PC-3 (cell line): ENCODE results near the gene NUDT19. TPM values are rescaled to one million over a fixed set of nuclear protein-coding genes. Genes with fewer than 3 reads are reported as not detected.

Experiments used
- ATAC-seq: fragments of 200-7000 bp; cut with Tn5 transposase; 2 replicates; pipeline ENCODE4 v1.9.1; 2020; ENCODE audit warnings: mild to moderate bottlenecking, moderate library complexity
- BruUV-seq: library from RNA; stranded (reverse); fragments of 400-500 nt; replicated peaks from 2 replicates; lab custom pipeline; 2021; lab: Mats Ljungman, UMichigan
- CTCF ChIA-PET: fragments of 300-600 bp; sonication (Branson Sonifier 250); formaldehyde crosslinking; loops from one replicate; lab custom pipeline; 2022; ENCODE audit warnings: antibody characterized with exemption; lab: Charles Lee
- POLR2A ChIA-PET: fragments of 300-600 bp; sonication (Branson Sonifier 250); formaldehyde crosslinking; loops from one replicate; lab custom pipeline; 2022; ENCODE audit warnings: antibody characterized with exemption; ENCODE audit not compliant: unreplicated experiment; lab: Charles Lee
- DNase-seq: peaks from one replicate; pipeline ENCODE4 v3.0.0-alpha.2; 2015
- H2AFZ ChIP-seq: fragments of 300-600 bp; sonication (generic); 2 replicates; pipeline ENCODE4 v1.6.0; 2016; ENCODE audit warnings: antibody characterized with exemption, low read length
- H3F3A ChIP-seq: fragments of 300-600 bp; sonication (generic); one replicate; pipeline ENCODE4 v1.6.0; 2017; ENCODE audit warnings: antibody characterized with exemption, low read length, control low read depth, mild to moderate bottlenecking; ENCODE audit not compliant: unreplicated experiment
- H3K27ac ChIP-seq: fragments of 300-600 bp; sonication (generic); 2 replicates; pipeline ENCODE4 v1.5.1; 2016; ENCODE audit warnings: mild to moderate bottlenecking, low read length
- H3K27me3 ChIP-seq: fragments of 300-600 bp; sonication (generic); 2 replicates; pipeline ENCODE4 v1.6.1; 2016; ENCODE audit warnings: low read length, mixed read lengths
- H3K36me3 ChIP-seq: fragments of 300-600 bp; sonication (generic); 2 replicates; pipeline ENCODE4 v1.6.1; 2016; ENCODE audit warnings: low read depth, mixed run types, low read length, mixed read lengths
- H3K4me1 ChIP-seq: fragments of 300-600 bp; sonication (generic); 2 replicates; pipeline ENCODE4 v1.5.1; 2016; ENCODE audit warnings: low read length; ENCODE audit not compliant: insufficient read depth
- H3K4me2 ChIP-seq: fragments of 300-600 bp; sonication (generic); 2 replicates; pipeline ENCODE4 v1.6.0; 2016; ENCODE audit warnings: low read length
- H3K4me3 ChIP-seq: fragments of 300-600 bp; sonication (generic); 2 replicates; pipeline ENCODE4 v1.5.1; 2016; ENCODE audit warnings: mild to moderate bottlenecking, low read length, mixed read lengths
- H3K79me2 ChIP-seq: fragments of 300-600 bp; sonication (generic); 2 replicates; pipeline ENCODE4 v1.6.1; 2017; ENCODE audit warnings: low read length, mixed read lengths
- H3K9ac ChIP-seq: fragments of 300-600 bp; sonication (generic); 2 replicates; pipeline ENCODE4 v1.6.0; 2016; ENCODE audit warnings: mild to moderate bottlenecking, low read length
- H3K9me2 ChIP-seq: fragments of 300-600 bp; sonication (generic); replicated peaks from 2 replicates; pipeline ENCODE4 v1.6.1; 2016; ENCODE audit warnings: mixed run types, low read length, mixed read lengths
- H3K9me3 ChIP-seq: fragments of 300-600 bp; sonication (generic); 2 replicates; pipeline ENCODE4 v1.6.1; 2016; ENCODE audit warnings: low read length, mixed read lengths
- H4K20me1 ChIP-seq: fragments of 300-600 bp; sonication (generic); 2 replicates; pipeline ENCODE4 v1.6.1; 2016; ENCODE audit warnings: low read length, mixed read lengths
- CTCF ChIP-seq: fragments of 300-600 bp; sonication (generic); conservative IDR thresholded peaks from 2 replicates; pipeline ENCODE4 v1.5.1; 2017; ENCODE audit warnings: antibody characterized with exemption, low read depth, mild to moderate bottlenecking, low read length
- EZH2 ChIP-seq: fragments of 300-600 bp; sonication (generic); IDR thresholded peaks from one replicate; pipeline ENCODE4 v1.6.1; 2017; ENCODE audit warnings: antibody characterized with exemption, mild to moderate bottlenecking, low read length; ENCODE audit not compliant: unreplicated experiment
- EZH2phosphoT487 ChIP-seq: fragments of 300-600 bp; sonication (generic); IDR thresholded peaks from 2 replicates; pipeline ENCODE4 v1.6.1; 2018; ENCODE audit warnings: mild to moderate bottlenecking, antibody characterized with exemption, low read length, borderline replicate concordance
- intact Hi-C: fragments of 100-400 bp; cut with micrococcal nuclease; formaldehyde crosslinking; loops from 2 replicates; pipeline ENCODE4 v1.9.0; 2023
- total RNA-seq: library from RNA; depleted of rRNA; stranded (reverse); fragments of >200 nt; gene quantifications from 2 replicates; pipeline ENCODE4 v1.2.3, GENCODE V29; 2014

The NUDT19 gene
- total RNA-seq, 1 experiment from 2014 or later: 13.3 TPM

GRCh38 chr19:32658075-32658474 is 33.5 kb upstream of the NUDT19 start:
- H3K4me3 ChIP-seq: no peak overlapping the region

DNA sequence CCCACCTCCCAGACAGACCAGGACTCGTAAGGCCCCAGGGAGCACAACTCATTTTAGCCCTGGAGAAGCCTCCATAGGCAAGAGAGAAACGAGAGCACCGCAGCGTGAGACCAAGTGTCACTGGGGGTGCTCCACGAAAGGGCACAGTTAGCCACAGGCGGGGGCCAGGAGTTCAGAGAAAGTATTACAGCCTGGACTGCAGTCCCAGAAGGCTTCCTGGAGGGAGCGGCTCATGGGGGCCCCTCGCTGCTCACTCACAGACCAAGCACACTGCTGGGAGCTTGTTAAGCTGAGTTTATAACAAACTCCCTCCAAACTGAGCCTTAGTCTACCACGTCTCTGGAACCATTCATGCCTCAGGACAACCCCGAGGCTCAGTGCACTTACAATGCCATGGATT is 33.1 kb upstream of the NUDT19 start:
- Histone ChIP-seq H3K36me3 (no peaks in the 10 kb centered on the region), H3K4me1 (no peaks in the 10 kb centered on the region), H3K4me2 (no peak overlapping the region), H3K9me2 (no peaks in the 10 kb centered on the region), H3K9ac (no peak overlapping the region), H3K27ac (no peak overlapping the region), H3K79me2 (peaks cover 17% of the 10 kb centered on the region), H3K4me3 (no peak overlapping the region), H4K20me1 (no peaks in the 10 kb centered on the region), H3K9me3 (no peaks in the 10 kb centered on the region), H2AFZ (no peak overlapping the region), H3K27me3 (no peaks in the 10 kb centered on the region), H3F3A (no peaks in the 10 kb centered on the region)
- ATAC-seq (no peak), DNase-seq (no peak)
- BruUV-seq: no TSS peak
- CTCF ChIA-PET: no interaction called here
- intact Hi-C loops: no loop called here
- POLR2A ChIA-PET: no interaction called here
- TF ChIP-seq EZH2phosphoT487 (no peak), EZH2 (no peak), CTCF (no peak)

More at GRCh38 chr19:32658075-32658474, 33.5 kb upstream of the NUDT19 start:
- ATAC-seq (no peak), DNase-seq (no peak)
- Histone ChIP-seq H3K9ac (no peak overlapping the region), H2AFZ (no peak overlapping the region), H4K20me1 (no peaks in the 10 kb centered on the region), H3K4me2 (no peak overlapping the region), H3K9me3 (no peaks in the 10 kb centered on the region), H3K27ac (no peak overlapping the region), H3K9me2 (no peaks in the 10 kb centered on the region), H3K27me3 (no peaks in the 10 kb centered on the region), H3F3A (no peaks in the 10 kb centered on the region), H3K79me2 (peaks cover 13% of the 10 kb centered on the region), H3K36me3 (no peaks in the 10 kb centered on the region), H3K4me1 (no peaks in the 10 kb centered on the region)
- ChIA-PET CTCF (no interaction called here), POLR2A (no interaction called here)
- TF ChIP-seq CTCF (no peak), EZH2phosphoT487 (no peak), EZH2 (no peak)
- BruUV-seq: no TSS peak
- intact Hi-C loops: no loop called here

DNA sequence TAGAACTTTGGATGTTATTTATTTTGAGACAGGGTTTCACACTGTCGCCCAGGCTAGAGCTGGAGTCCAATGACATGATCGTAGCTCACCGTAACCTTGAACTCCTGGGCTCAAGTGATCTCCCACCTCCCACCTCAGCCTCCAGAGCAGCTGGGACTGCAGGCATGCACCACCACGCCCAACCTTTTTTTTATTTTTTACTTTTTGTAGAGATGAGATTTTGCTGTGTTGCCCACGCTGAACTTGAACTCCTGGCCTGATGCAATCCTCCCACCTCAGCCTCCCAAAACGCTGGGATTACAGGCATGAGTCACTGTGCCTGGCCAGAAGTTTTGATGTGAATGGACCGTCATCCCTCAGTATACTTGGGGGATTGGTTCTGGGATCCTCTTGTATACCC is 30.3 kb upstream of the NUDT19 start:
- H3K36me3 ChIP-seq: no peaks in the 10 kb centered on the region
- no peaks in the 10 kb centered on the region for H3K4me1 ChIP-seq
- intact Hi-C loops: no loop called here
- no peak overlapping the region for H3K9ac ChIP-seq
- no peak overlapping the region for H3K27ac ChIP-seq
- ChIA-PET POLR2A (no interaction called here), CTCF (no interaction called here)
- H3K9me3 ChIP-seq: no peaks in the 10 kb centered on the region
- no peaks in the 10 kb centered on the region for H4K20me1 ChIP-seq
- peaks cover 20% of the 10 kb centered on the region for H3K79me2 ChIP-seq
- H3K4me3 ChIP-seq: no peak overlapping the region
- no peak overlapping the region for H3K4me2 ChIP-seq
- no peak overlapping the region for H2AFZ ChIP-seq
- ATAC-seq: no peak
- no TSS peak for BruUV-seq
- H3F3A ChIP-seq: no peaks in the 10 kb centered on the region
- DNase-seq: no peak
- H3K27me3 ChIP-seq: no peaks in the 10 kb centered on the region
- TF ChIP-seq EZH2 (no peak), EZH2phosphoT487 (no peak), CTCF (no peak)
- no peaks in the 10 kb centered on the region for H3K9me2 ChIP-seq
